CD4-positive, alpha-beta T cell (primary cell): ENCODE measurements around the gene DDX43. TPM values are rescaled to one million over a fixed set of nuclear protein-coding genes. Genes with fewer than 3 reads are reported as not detected.

Experiments used
- ATAC-seq: fragments of 200-7000 bp; cut with Tn5 transposase; one replicate; pipeline ENCODE4 v1.10.0; 2022; ENCODE audit warnings: mild to moderate bottlenecking; ENCODE audit not compliant: poor library complexity
- CTCF ChIA-PET: fragments of 350-600 bp; sonication (Branson Sonifier 250); formaldehyde crosslinking; loops from one replicate; lab custom pipeline; 2021; ENCODE audit warnings: antibody characterized with exemption, inconsistent platforms; lab: Charles Lee
- POLR2A ChIA-PET: fragments of 350-600 bp; sonication (Branson Sonifier 250); formaldehyde crosslinking; loops from one replicate; lab custom pipeline; 2021; ENCODE audit warnings: antibody characterized with exemption, inconsistent platforms; lab: Charles Lee
- DNase-seq, 14 experiments: peaks; one replicate each; pipeline ENCODE4 v3.0.0-alpha.2; 2013 to 2020; ENCODE audit warnings: mixed read lengths in 2 of 14
- H3K27ac ChIP-seq, 2 donors: one replicate each; pipeline versions ENCODE4 v1.5.1 to v1.7.0; 2013; ENCODE audit warnings: low read length in 2 of 2, low read depth in 1 of 2, mild to moderate bottlenecking in 1 of 2
- H3K27me3 ChIP-seq, 2 experiments: 1 replicate in 1 of 2; 2 replicates in 1 of 2; pipeline versions ENCODE4 v1.6.1 to v1.7.0; 2013; ENCODE audit warnings: low read length in 2 of 2, control low read depth in 1 of 2, mild to moderate bottlenecking in 1 of 2, moderate library complexity in 1 of 2; ENCODE audit not compliant: insufficient read depth in 2 of 2, control insufficient read depth in 1 of 2
- H3K36me3 ChIP-seq: one replicate; pipeline ENCODE4 v1.6.1; 2013; ENCODE audit warnings: low read length, control low read depth; ENCODE audit not compliant: insufficient read depth
- H3K4me1 ChIP-seq: one replicate; pipeline ENCODE4 v1.6.1; 2013; ENCODE audit warnings: low read length, control low read depth; ENCODE audit not compliant: insufficient read depth
- H3K4me3 ChIP-seq: one replicate; pipeline ENCODE4 v1.5.1; 2013; ENCODE audit warnings: mild to moderate bottlenecking, low read length, moderate library complexity
- H3K9me3 ChIP-seq, 2 experiments: 1 replicate in 1 of 2; 2 replicates in 1 of 2; pipeline versions ENCODE4 v1.6.1 to v1.7.0; 2013; ENCODE audit warnings: low read length in 2 of 2, mild to moderate bottlenecking in 2 of 2, control low read depth in 1 of 2, moderate library complexity in 1 of 2; ENCODE audit not compliant: control insufficient read depth in 1 of 2, insufficient read depth in 1 of 2
- H3K27ac Mint-ChIP-seq: one replicate; pipeline ENCODE4 v1.8.0; 2020; ENCODE audit warnings: mixed read lengths
- H3K27me3 Mint-ChIP-seq: one replicate; pipeline ENCODE4 v1.8.0; 2021; ENCODE audit warnings: mixed read lengths
- H3K36me3 Mint-ChIP-seq: one replicate; pipeline ENCODE4 v1.8.0; 2021; ENCODE audit warnings: low read depth, mixed read lengths
- H3K4me1 Mint-ChIP-seq: one replicate; pipeline ENCODE4 v1.8.0; 2021; ENCODE audit warnings: low read depth, mixed read lengths
- H3K4me3 Mint-ChIP-seq: one replicate; pipeline ENCODE4 v1.8.0; 2020; ENCODE audit warnings: mild to moderate bottlenecking, mixed read lengths
- H3K9me3 Mint-ChIP-seq: one replicate; pipeline ENCODE4 v1.8.0; 2020; ENCODE audit warnings: mixed read lengths
- CTCF ChIP-seq: fragments of 200-600 bp; IDR thresholded peaks from one replicate; pipeline ENCODE4 v1.8.0; 2022; ENCODE audit warnings: antibody characterized with exemption, mild to moderate bottlenecking
- intact Hi-C, 2 experiments: fragments of 100-400 bp; cut with DNase I in 1 of 2; cut with micrococcal nuclease in 1 of 2; formaldehyde crosslinking; loops; one replicate each; pipeline versions ENCODE4 v1.15.1 to v1.9.0; 2023 to 2025; cut with DNase I, micrococcal nuclease
- total RNA-seq, 174 experiments: library from RNA in 2 of 174; stranded (reverse) in 2 of 174; gene quantifications; one replicate each; pipeline ENCODE4 v1.2.3 and lab custom pipeline; 2021 to 2026

DDX43 gene
- total RNA-seq, 2 experiments from 2014 or later = 2.2 to 2.5 TPM

DNA sequence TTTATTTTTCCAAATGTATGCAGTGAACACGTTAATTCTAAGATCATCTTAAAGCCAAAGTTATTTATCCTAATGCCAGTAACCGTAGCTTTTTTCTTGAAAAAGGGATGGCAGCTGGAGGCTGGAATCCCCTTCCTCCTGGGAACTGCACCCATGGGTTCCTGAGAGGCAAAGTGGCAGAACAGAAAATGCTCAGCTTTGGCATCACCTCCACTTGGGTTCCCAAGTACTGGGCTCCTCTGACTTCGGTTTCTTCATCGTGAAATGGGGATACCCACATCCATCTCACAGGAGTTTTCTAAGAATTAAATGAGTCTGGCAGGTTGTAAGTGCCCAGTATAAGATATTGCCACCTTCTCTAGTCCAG, 6.2 kb upstream of the DDX43 start:
- H3K27ac ChIP-seq = peak overlapping the region in 1 of 2 donors; percentile 59
- TF ChIP-seq CTCF = no peak
- POLR2A ChIA-PET = interaction anchor here (1.0 to 1.7 kb wide), 5 partner anchors 33 to 132 kb away, joined by 3 to 13 read pairs (median 6); partner anchors contain the start of genes CGAS, EEF1A1 and MTO1

DNA sequence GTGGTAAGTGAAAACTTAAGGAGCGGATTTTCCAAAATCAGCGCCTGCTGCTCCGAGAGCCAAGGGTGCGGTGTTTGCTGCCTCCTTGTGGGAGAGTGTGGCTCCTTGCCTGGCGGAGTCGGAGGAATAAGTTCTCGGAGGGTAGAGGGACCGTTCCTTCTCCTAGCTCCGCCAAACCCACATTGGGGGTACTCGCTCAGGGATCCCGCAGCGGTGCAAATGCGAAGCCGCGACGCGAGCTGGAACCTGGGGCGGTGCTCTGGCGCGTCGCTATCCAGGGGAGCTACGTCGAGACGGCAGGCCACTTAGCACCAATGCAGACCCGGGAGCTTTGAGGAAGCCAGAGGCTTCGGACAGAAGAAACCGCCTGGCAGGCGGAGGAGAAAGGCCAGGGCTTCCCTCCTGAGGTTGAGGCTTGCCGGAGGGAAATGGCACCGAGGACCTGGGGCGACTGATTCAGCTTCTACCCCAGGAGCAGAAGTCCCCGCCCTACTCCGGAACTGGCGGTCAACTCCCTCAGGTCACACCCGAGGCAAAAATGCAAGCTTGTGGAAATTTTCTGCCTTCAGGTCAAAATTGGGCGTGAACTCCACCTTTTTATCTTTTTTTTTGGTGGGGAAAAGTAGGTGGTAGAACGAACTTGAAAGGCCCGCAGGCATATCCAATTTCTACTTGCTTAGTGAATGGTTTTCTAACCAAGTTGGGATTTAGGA, 5.7 kb upstream of the DDX43 start:
- DNase-seq (peak in 13 of 14 experiments; percentile 11 to 81 (median 41)), ATAC-seq (peak; percentile 71)
- H3K36me3 Mint-ChIP-seq = no peaks in the 10 kb centered on the region
- POLR2A ChIA-PET = interaction anchor here (0.9 to 1.7 kb wide), 6 partner anchors 24 to 132 kb away, joined by 3 to 13 read pairs (median 6); partner anchors contain the start of genes CGAS, EEF1A1 and MTO1
- H3K27ac ChIP-seq = peak overlapping the region in 1 of 2 donors; percentile 59
- peak; percentile 48 for TF ChIP-seq CTCF
- intact Hi-C loops = loop anchor here in 1 of 2 experiments (10.0 kb wide), 1 partner anchor 104 kb away; no protein-coding TSS in a partner anchor
- no peaks in the 10 kb centered on the region for H3K36me3 ChIP-seq
- no peaks in the 10 kb centered on the region for H3K27me3 ChIP-seq
- H3K27me3 Mint-ChIP-seq = no peaks in the 10 kb centered on the region
- no peaks in the 10 kb centered on the region for H3K9me3 ChIP-seq
- H3K4me3 ChIP-seq = peak overlapping the region; percentile 71
- H3K9me3 Mint-ChIP-seq = no peaks in the 10 kb centered on the region
- peak overlapping the region; percentile 77 for H3K27ac Mint-ChIP-seq
- H3K4me1 Mint-ChIP-seq = peaks cover 19% of the 10 kb centered on the region
- peak overlapping the region; percentile 82 for H3K4me3 Mint-ChIP-seq
- peaks cover 23% of the 10 kb centered on the region for H3K4me1 ChIP-seq
- CTCF ChIA-PET = interaction anchor here (1.2 kb wide), 1 partner anchor 26 kb away, joined by 3 read pairs; no protein-coding TSS in a partner anchor

More for the DNA sequence above, 6.2 kb upstream of the DDX43 start:
- Histone ChIP-seq H3K36me3 (no peaks in the 10 kb centered on the region), H3K27me3 (no peaks in the 10 kb centered on the region), H3K4me3 (peak overlapping the region; percentile 71), H3K9me3 (no peaks in the 10 kb centered on the region), H3K4me1 (peaks cover 23% of the 10 kb centered on the region)
- intact Hi-C loops = loop anchor here in 1 of 2 experiments (10.0 kb wide), 1 partner anchor 104 kb away; no protein-coding TSS in a partner anchor
- DNase-seq = no peak
- Mint-ChIP-seq H3K9me3 (no peaks in the 10 kb centered on the region), H3K27me3 (no peaks in the 10 kb centered on the region), H3K4me3 (peak overlapping the region; percentile 82), H3K4me1 (peaks cover 19% of the 10 kb centered on the region), H3K27ac (peak overlapping the region; percentile 77), H3K36me3 (no peaks in the 10 kb centered on the region)
- ATAC-seq = no peak
- CTCF ChIA-PET = interaction anchor here (1.2 kb wide), 1 partner anchor 26 kb away, joined by 3 read pairs; no protein-coding TSS in a partner anchor

DNA sequence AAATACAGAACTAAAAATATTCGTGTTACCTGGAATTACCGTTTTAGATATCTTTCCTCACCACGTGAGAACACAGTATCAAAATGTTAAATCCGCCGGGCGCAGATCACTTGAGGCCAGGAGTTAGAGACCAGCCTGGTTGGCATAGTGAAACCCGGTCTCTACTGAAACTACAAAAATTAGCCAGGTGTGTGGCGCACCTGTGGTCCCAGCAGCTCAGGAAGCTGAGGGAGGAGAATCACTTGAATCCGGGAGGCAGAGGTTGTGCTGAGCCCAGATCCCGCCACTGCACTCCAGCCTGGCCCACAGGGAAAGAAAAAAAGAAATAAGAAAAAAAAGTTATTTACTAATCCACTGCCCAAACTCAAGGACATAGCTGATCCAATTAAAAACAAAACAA, 4.8 kb upstream of the DDX43 start:
- Mint-ChIP-seq H3K27me3 (no peaks in the 10 kb centered on the region), H3K27ac (no peak overlapping the region), H3K36me3 (no peaks in the 10 kb centered on the region), H3K9me3 (no peaks in the 10 kb centered on the region), H3K4me3 (peak overlapping the region; percentile 20), H3K4me1 (peaks cover 23% of the 10 kb centered on the region)
- Histone ChIP-seq H3K4me3 (no peak overlapping the region), H3K4me1 (peaks cover 25% of the 10 kb centered on the region), H3K27me3 (no peaks in the 10 kb centered on the region), H3K36me3 (no peaks in the 10 kb centered on the region), H3K9me3 (peaks cover 0 to 4% of the 10 kb centered on the region in 2 experiments), H3K27ac (no peak overlapping the region)
- ChIA-PET POLR2A (interaction anchor here (0.7 to 0.8 kb wide), 2 partner anchors 72 to 198 kb away, joined by 3 to 4 read pairs; partner anchors contain the start of gene MTO1), CTCF (no interaction called here)
- DNase-seq = no peak
- ATAC-seq = no peak
- no peak for TF ChIP-seq CTCF
- intact Hi-C loops = loop anchor here in 1 of 2 experiments (10.0 kb wide), 1 partner anchor 105 kb away; no protein-coding TSS in a partner anchor
